HepG2 (cell line): ENCODE data around the gene ADAMTS14. TPM values are rescaled to one million over a fixed set of nuclear protein-coding genes. Genes with fewer than 3 reads are reported as not detected.

Experiments
- ATAC-seq: fragments of 200-7000 bp; cut with Tn5 transposase; 3 replicates; pipeline ENCODE4 v1.9.1; 2020; ENCODE audit warnings: mild to moderate bottlenecking, moderate library complexity
- BruUV-seq: library from RNA; stranded (reverse); fragments of 400-500 nt; replicated peaks from 2 replicates; lab custom pipeline; 2021; lab: Mats Ljungman, UMichigan
- CTCF ChIA-PET: fragments of 300-600 bp; formaldehyde crosslinking; extraction: SDS; loops from one replicate; lab custom pipeline; 2021; ENCODE audit warnings: low total read pairs, inconsistent platforms, low intra/inter-chr PET ratio; lab: Yijun Ruan, JAX
- POLR2A ChIA-PET: fragments of 350-600 bp; sonication (Branson Sonifier 250); formaldehyde crosslinking; loops from one replicate; lab custom pipeline; 2020; ENCODE audit warnings: antibody characterized with exemption, inconsistent platforms; lab: Yijun Ruan, JAX
- DNase-seq: peaks from one replicate; pipeline ENCODE4 v3.0.0-alpha.2; 2015; ENCODE audit warnings: low spot score
- FAIRE-seq: peaks from 3 replicates; lab custom pipeline; 2011; peaks lifted over from hg19 to GRCh38; lab: Jason Lieb, UNC
- H2AFZ ChIP-seq: one replicate; pipeline ENCODE4 v1.6.1; 2011; ENCODE audit warnings: low read length, inconsistent platforms
- H3K27ac ChIP-seq: fragments of 300-600 bp; 3 replicates; pipeline ENCODE4 v1.8.0; 2011; ENCODE audit warnings: mixed run types, mild to moderate bottlenecking, mixed read lengths, low read length, inconsistent platforms; ENCODE audit not compliant: insufficient read depth; ENCODE audit errors: extremely low read length
- H3K27me3 ChIP-seq, 2 experiments: fragments of 200-600 bp in 1 of 2; 2 replicates in 1 of 2; 3 replicates in 1 of 2; pipeline versions ENCODE4 v1.6.0 to v1.8.0; 2011; ENCODE audit warnings: low read length in 2 of 2, mild to moderate bottlenecking in 2 of 2, moderate library complexity in 2 of 2, inconsistent platforms in 1 of 2; ENCODE audit not compliant: insufficient read depth in 2 of 2, control insufficient read depth in 1 of 2
- H3K36me3 ChIP-seq, 2 experiments: fragments of 200-600 bp in 1 of 2; replicated peaks in 1 of 2; 2 replicates in 1 of 2; 3 replicates in 1 of 2; pipeline versions ENCODE4 v1.5.1 to v1.8.0; 2011; ENCODE audit warnings: low read length in 2 of 2, inconsistent platforms in 1 of 2; ENCODE audit not compliant: insufficient read depth in 2 of 2, control insufficient read depth in 1 of 2
- H3K4me1 ChIP-seq: 2 replicates; pipeline ENCODE4 v1.5.1; 2012; ENCODE audit warnings: low read length, inconsistent platforms; ENCODE audit not compliant: insufficient read depth
- H3K4me2 ChIP-seq: 2 replicates; pipeline ENCODE4 v1.6.0; 2011; ENCODE audit warnings: low read depth, low read length, inconsistent platforms
- H3K4me3 ChIP-seq, 3 experiments: fragments of 200-600 bp in 1 of 3; sonication (generic), shearing (Covaris generic) in 1 of 3; replicated peaks in 1 of 3; 2 replicates each; pipeline ENCODE4 v1.5.1; 2011 to 2016; ENCODE audit warnings: low read length in 3 of 3, inconsistent platforms in 2 of 3, low read depth in 2 of 3, mild to moderate bottlenecking in 2 of 3, control low read depth in 1 of 3, mixed read lengths in 1 of 3; ENCODE audit not compliant: insufficient read depth in 1 of 3
- H3K79me2 ChIP-seq: one replicate; pipeline ENCODE4 v1.6.1; 2011; ENCODE audit warnings: low read length, inconsistent platforms; ENCODE audit not compliant: insufficient read depth
- H3K9ac ChIP-seq: 2 replicates; pipeline ENCODE4 v1.6.0; 2011; ENCODE audit warnings: mild to moderate bottlenecking, low read depth, low read length, inconsistent platforms; ENCODE audit not compliant: insufficient read depth
- H3K9me3 ChIP-seq: 2 replicates; pipeline ENCODE4 v1.5.1; 2012; ENCODE audit warnings: mild to moderate bottlenecking, low read length
- H4K20me1 ChIP-seq: 2 replicates; pipeline ENCODE4 v1.6.0; 2011; ENCODE audit warnings: inconsistent platforms, mild to moderate bottlenecking, low read length, moderate library complexity; ENCODE audit not compliant: insufficient read depth
- ELF1 ChIP-seq: sonication (generic); formaldehyde crosslinking; IDR thresholded peaks from 2 replicates; pipeline ENCODE4 v1.4.0; 2020; ENCODE audit warnings: missing genetic modification reagents
- FOSL2 ChIP-seq: sonication (generic); formaldehyde crosslinking; IDR thresholded peaks from 2 replicates; pipeline ENCODE4 v1.4.0; 2020; ENCODE audit warnings: missing genetic modification reagents
- HOXA3 ChIP-seq: sonication (generic); formaldehyde crosslinking; IDR thresholded peaks from 2 replicates; pipeline ENCODE4 v1.5.0; 2020; ENCODE audit warnings: missing genetic modification reagents
- ISL2 ChIP-seq: sonication (generic); formaldehyde crosslinking; IDR thresholded peaks from 2 replicates; pipeline ENCODE4 v1.5.0; 2020; ENCODE audit warnings: missing genetic modification reagents
- MAF1 ChIP-seq: sonication (generic); formaldehyde crosslinking; IDR thresholded peaks from 2 replicates; pipeline ENCODE4 v1.5.0; 2020; ENCODE audit warnings: missing genetic modification reagents, borderline replicate concordance
- MIER2 ChIP-seq: IDR thresholded peaks from 2 replicates; pipeline ENCODE4 v1.6.1; 2016; ENCODE audit warnings: missing biosample characterization, missing genetic modification reagents
- REL ChIP-seq: sonication (generic); formaldehyde crosslinking; conservative IDR thresholded peaks from 2 replicates; pipeline ENCODE4 v1.8.0; 2022; ENCODE audit warnings: mild to moderate bottlenecking, missing genetic modification reagents, moderate library complexity
- ZFP62 ChIP-seq: sonication (generic); formaldehyde crosslinking; IDR thresholded peaks from 2 replicates; pipeline ENCODE4 v1.4.0; 2020; ENCODE audit warnings: missing genetic modification reagents
- ZNF441 ChIP-seq: sonication (generic); formaldehyde crosslinking; IDR thresholded peaks from 2 replicates; pipeline ENCODE4 v1.7.0; 2021; ENCODE audit warnings: missing genetic modification reagents, borderline replicate concordance
- ZNF468 ChIP-seq: sonication (generic); formaldehyde crosslinking; IDR thresholded peaks from 2 replicates; pipeline ENCODE4 v1.8.0; 2022; ENCODE audit warnings: mild to moderate bottlenecking, moderate library complexity, missing genetic modification reagents
- ZNF547 ChIP-seq: sonication (generic); formaldehyde crosslinking; IDR thresholded peaks from 2 replicates; pipeline ENCODE4 v1.5.1; 2020; ENCODE audit warnings: mild to moderate bottlenecking, missing genetic modification reagents
- ZSCAN12 ChIP-seq: sonication (generic); formaldehyde crosslinking; IDR thresholded peaks from 2 replicates; pipeline ENCODE4 v1.9.0; 2021; ENCODE audit warnings: mild to moderate bottlenecking, missing genetic modification reagents
- WGBS: methylation state at CpG from one replicate; pipeline ENCODE4 v1.1.6; 2017; ENCODE audit warnings: low lambda C conversion rate; 5-methylcytosine and 5-hydroxymethylcytosine counted together
- in situ Hi-C: cut with HindIII; loops from 2 replicates; pipeline ENCODE4 v1.10.0; 2017; ENCODE audit warnings: low pct_unique_long_range_greater_than_20kb; ENCODE audit not compliant: extremely low pct_ligation_motif_present
- intact Hi-C: fragments of 100-400 bp; cut with micrococcal nuclease; formaldehyde crosslinking; loops from one replicate; pipeline ENCODE4 v1.10.0; 2022; ENCODE audit not compliant: unreplicated experiment
- polyA plus RNA-seq, 8 experiments: library from polyadenylated mRNA; depleted of rRNA in 3 of 8; stranded (reverse) in 7 of 8; unstranded in 1 of 8; fragments of >200 nt; fragmentation: Illumina TruSeq in 4 of 8; extraction: Trizol in 4 of 8; gene quantifications; 2 replicates each; pipeline versions ENCODE4 v1.2.1 to v1.2.3, GENCODE V29; 2011 to 2016; ENCODE audit warnings: low read depth in 4 of 8, missing spikeins in 1 of 8, mixed read lengths in 1 of 8; ENCODE audit not compliant: insufficient read depth in 1 of 8
- total RNA-seq, 5 experiments: library from RNA; depleted of rRNA; stranded (reverse); fragments of >200 nt; fragmentation: Illumina TruSeq; extraction: Trizol; gene quantifications; 2 replicates each; pipeline ENCODE4 v1.2.3, GENCODE V29; 2016; ENCODE audit warnings: low read depth in 1 of 5
- TF ChIP-seq, protein P1 (sequence below): sonication (generic); formaldehyde crosslinking; IDR thresholded peaks from 2 replicates; pipeline ENCODE4 v1.5.1; 2020; ENCODE audit warnings: mild to moderate bottlenecking, missing genetic modification reagents
- TF ChIP-seq, protein P2 (sequence below): sonication (generic); formaldehyde crosslinking; IDR thresholded peaks from 2 replicates; pipeline ENCODE4 v1.5.0; 2020; ENCODE audit warnings: missing genetic modification reagents

The ADAMTS14 gene
- total and polyA plus RNA-seq, 2 of the 13 experiments (the other 11 are each of a cell fraction or from before 2014, with no cell fraction given) = 0.04 to 0.07 TPM

DNA sequence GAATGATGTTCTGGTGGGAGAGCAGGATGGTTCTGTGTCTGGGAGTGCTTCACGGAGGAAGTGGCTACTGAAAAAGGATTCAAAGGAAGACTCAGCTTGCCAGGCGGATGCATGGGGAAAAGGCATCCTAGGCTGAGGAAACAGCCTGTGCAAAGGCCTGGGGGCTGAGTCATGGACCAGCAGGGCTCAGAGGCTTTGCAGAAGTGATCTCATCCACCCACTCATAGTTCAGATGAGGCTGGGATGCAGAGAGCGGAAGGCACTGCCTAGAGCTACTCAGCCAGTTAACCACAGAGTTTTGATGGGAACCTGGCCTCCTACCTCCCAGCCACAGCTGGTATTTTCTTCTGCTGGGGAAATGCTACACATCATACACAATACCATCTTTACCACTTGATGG is 15.8 kb upstream of the ADAMTS14 start:
- in situ Hi-C loops (no loop called here), intact Hi-C loops (no loop called here)
- no peaks in the 10 kb centered on the region for H4K20me1 ChIP-seq
- ChIA-PET POLR2A (no interaction called here), CTCF (no interaction called here)
- no peak overlapping the region for H2AFZ ChIP-seq
- H3K9me3 ChIP-seq = peaks cover 6% of the 10 kb centered on the region; the same call in 1 of the 2 replicates
- no peak for ATAC-seq
- no TSS peak for BruUV-seq
- no peak for FAIRE-seq
- peaks cover 0 to 2% of the 10 kb centered on the region in 2 experiments; a peak in 2 of 5 replicates for H3K27me3 ChIP-seq
- no peak for DNase-seq
- no peak overlapping the region for H3K9ac ChIP-seq
- no peak overlapping the region for H3K27ac ChIP-seq
- TF ChIP-seq HOXA3 (CRISPR knock-in tag) = no peak
- TF ChIP-seq FOSL2 = 0 out of 2 replicates have a peak, but pooled peaks have one; percentile 13
- TF ChIP-seq, protein P1, sequence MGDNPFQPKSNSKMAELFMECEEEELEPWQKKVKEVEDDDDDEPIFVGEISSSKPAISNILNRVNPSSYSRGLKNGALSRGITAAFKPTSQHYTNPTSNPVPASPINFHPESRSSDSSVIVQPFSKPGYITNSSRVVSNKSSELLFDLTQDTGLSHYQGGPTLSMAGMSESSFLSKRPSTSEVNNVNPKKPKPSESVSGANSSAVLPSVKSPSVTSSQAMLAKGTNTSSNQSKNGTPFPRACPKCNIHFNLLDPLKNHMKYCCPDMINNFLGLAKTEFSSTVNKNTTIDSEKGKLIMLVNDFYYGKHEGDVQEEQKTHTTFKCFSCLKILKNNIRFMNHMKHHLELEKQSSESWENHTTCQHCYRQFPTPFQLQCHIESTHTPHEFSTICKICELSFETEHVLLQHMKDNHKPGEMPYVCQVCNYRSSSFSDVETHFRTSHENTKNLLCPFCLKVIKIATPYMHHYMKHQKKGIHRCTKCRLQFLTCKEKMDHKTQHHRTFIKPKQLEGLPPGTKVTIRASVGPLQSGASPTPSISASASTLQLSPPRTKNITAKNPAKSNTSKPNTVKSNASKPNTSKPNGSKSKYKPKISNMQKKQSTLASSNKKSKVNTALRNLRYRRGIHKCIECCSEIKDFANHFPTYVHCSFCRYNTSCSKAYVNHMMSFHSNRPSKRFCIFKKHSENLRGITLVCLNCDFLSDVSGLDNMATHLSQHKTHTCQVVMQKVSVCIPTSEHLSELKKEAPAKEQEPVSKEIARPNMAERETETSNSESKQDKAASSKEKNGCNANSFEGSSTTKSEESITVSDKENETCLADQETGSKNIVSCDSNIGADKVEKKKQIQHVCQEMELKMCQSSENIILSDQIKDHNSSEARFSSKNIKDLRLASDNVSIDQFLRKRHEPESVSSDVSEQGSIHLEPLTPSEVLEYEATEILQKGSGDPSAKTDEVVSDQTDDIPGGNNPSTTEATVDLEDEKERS (CRISPR knock-in tag) = no peak
- TF ChIP-seq ELF1 = no peak
- TF ChIP-seq ZNF441 = no peak
- 16% methylated on average over 3 of the region's 3 CpGs for WGBS
- no peaks in the 10 kb centered on the region for H3K36me3 ChIP-seq
- H3K4me3 ChIP-seq = no peak overlapping the region
- no peaks in the 10 kb centered on the region for H3K4me1 ChIP-seq
- H3K79me2 ChIP-seq = no peaks in the 10 kb centered on the region
- no peak overlapping the region for H3K4me2 ChIP-seq

DNA sequence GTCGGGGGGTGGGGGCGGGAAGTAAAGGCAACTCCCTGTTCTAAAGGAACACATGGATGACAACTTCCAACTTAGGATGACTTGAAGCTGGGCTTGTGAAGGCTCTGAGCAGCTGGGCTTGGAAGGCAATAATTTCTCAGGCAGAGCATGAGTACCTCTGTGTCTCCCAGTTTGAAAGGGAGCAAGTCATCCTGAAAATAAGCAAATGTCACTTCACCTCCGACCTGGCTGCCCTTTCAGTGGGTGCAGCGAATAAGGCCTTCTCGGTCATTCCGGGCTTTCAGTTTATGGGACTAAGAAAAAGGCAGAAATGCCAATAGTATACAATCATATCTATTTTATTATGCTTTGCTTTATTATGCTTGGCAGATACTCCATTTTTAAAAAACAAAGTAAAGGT is 15.3 kb upstream of the ADAMTS14 start:
- no peak overlapping the region for H2AFZ ChIP-seq
- H3K27ac ChIP-seq = no peak overlapping the region
- no peak overlapping the region for H3K4me3 ChIP-seq
- H4K20me1 ChIP-seq = no peaks in the 10 kb centered on the region
- H3K36me3 ChIP-seq = no peaks in the 10 kb centered on the region
- no peak overlapping the region for H3K9ac ChIP-seq
- peaks cover under 1% of the 10 kb centered on the region; the same call in 1 of the 2 replicates for H3K9me3 ChIP-seq
- ChIA-PET CTCF (no interaction called here), POLR2A (no interaction called here)
- no peak for ATAC-seq
- DNase-seq = no peak
- no peak for FAIRE-seq
- H3K27me3 ChIP-seq = peaks cover 0 to 8% of the 10 kb centered on the region in 2 experiments; a peak in 3 of 5 replicates
- intact Hi-C loops (no loop called here), in situ Hi-C loops (no loop called here)
- H3K79me2 ChIP-seq = no peaks in the 10 kb centered on the region
- H3K4me1 ChIP-seq = no peaks in the 10 kb centered on the region
- no TSS peak for BruUV-seq
- WGBS = 47% methylated on average over 6 of the region's 6 CpGs
- H3K4me2 ChIP-seq = no peak overlapping the region
- TF ChIP-seq ZFP62 (CRISPR knock-in tag) (no peak), ZNF468 (CRISPR knock-in tag) (no peak), MAF1 (no peak), MIER2 (CRISPR knock-in tag) (no peak), REL (no peak), ZSCAN12 (CRISPR knock-in tag) (no peak), ISL2 (no peak), ZNF547 (CRISPR knock-in tag) (no peak)
- TF ChIP-seq, protein P2, sequence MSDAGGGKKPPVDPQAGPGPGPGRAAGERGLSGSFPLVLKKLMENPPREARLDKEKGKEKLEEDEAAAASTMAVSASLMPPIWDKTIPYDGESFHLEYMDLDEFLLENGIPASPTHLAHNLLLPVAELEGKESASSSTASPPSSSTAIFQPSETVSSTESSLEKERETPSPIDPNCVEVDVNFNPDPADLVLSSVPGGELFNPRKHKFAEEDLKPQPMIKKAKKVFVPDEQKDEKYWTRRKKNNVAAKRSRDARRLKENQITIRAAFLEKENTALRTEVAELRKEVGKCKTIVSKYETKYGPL (CRISPR knock-in tag) = no peak
